Erythroblast (primary cell): ENCODE measurements around the gene ZNF776.

Experiments
- GATA1 ChIP-seq: IDR thresholded peaks from 2 replicates; pipeline ENCODE4 v1.6.1; 2011; ENCODE audit warnings: low read depth, mild to moderate bottlenecking, control low read depth, low read length, moderate library complexity
- POLR2A ChIP-seq: IDR thresholded peaks from 2 replicates; pipeline ENCODE4 v1.6.1; 2011; ENCODE audit warnings: mild to moderate bottlenecking, low read length

GRCh38 chr19:57708641-57709361 is 37.8 kb upstream of the ZNF776 start, which contains the start of gene ZNF154:
- no peak for TF ChIP-seq POLR2A
- no peak for TF ChIP-seq GATA1
